ENCODE measurements around the gene MAN1C1. TPM values are rescaled to one million over a fixed set of nuclear protein-coding genes. Genes with fewer than 3 reads are reported as not detected.
"Not testable (repeated sequence)": the region's sequence is repeated elsewhere in the genome, so short reads cannot be mapped to it uniquely, and the experiment has no call there.

MAN1C1 gene
- total and polyA plus RNA-seq, 10 of the 15 experiments (the other 5 are each of a cell fraction or from before 2014, with no cell fraction given): 0.12 to 0.56 (median 0.22) TPM; not detected in 3

- TF ChIP-seq BHLHE40 (IDR thresholded peaks at IDR 0.05; ENCODE audit: borderline replicate concordance in 1 of 2, low read depth in 2 of 2, low read length in 1 of 2) (no peak), ZBTB4 (CRISPR knock-in tag; IDR thresholded peaks at IDR 0.05) (no peak), E2F8 (IDR thresholded peaks at IDR 0.05; ENCODE audit: low read depth, partially characterized antibody) (no peak), NFYB (IDR thresholded peaks at IDR 0.05; ENCODE audit: insufficient read depth, low read depth, low read length) (no peak), TCF12 (IDR thresholded peaks at IDR 0.05; ENCODE audit: low read depth, low read length) (no peak), MYC (IDR thresholded peaks at IDR 0.05; ENCODE audit: insufficient read depth, insufficient read length, insufficient replicate concordance, low read length, severe bottlenecking) (no peak), IKZF1 (conservative IDR thresholded peaks at IDR 0.05) (no peak), WRNIP1 (IDR thresholded peaks at IDR 0.05; ENCODE audit: borderline replicate concordance, low read depth, low read length) (no peak), HDGF (IDR thresholded peaks at IDR 0.05) (no peak), ZBED1 (IDR thresholded peaks at IDR 0.05; ENCODE audit: borderline replicate concordance) (no peak)
These were observed 21.6 kb upstream of the MAN1C1 start (continued) for GRCh38 chr1:25594971-25595370.

- FAIRE-seq; H3K9me3 ChIP-seq (replicated peaks; ENCODE audit: control insufficient read depth, insufficient read depth, low read length); ATAC-seq; H2AFZ ChIP-seq (ENCODE audit: control insufficient read depth, low read depth, low read length); H3K79me2 ChIP-seq (ENCODE audit: control insufficient read depth, insufficient read depth, low read length); DNase-seq (ENCODE audit: low read depth, low spot score); in situ Hi-C loops (cut with MboI); RAD21 ChIA-PET (ENCODE audit: unreplicated experiment); H3K9ac ChIP-seq (ENCODE audit: control insufficient read depth, insufficient read depth, low read length); H3K4me3 ChIP-seq; H3K27me3 ChIP-seq (replicated peaks in 1 of 2; ENCODE audit: control insufficient read depth in 2 of 2, insufficient read depth in 2 of 2, low read length in 1 of 2); H3K27ac ChIP-seq (ENCODE audit: control insufficient read depth, insufficient read depth); intact Hi-C loops (cut with micrococcal nuclease; ENCODE audit: unreplicated experiment); H4K20me1 ChIP-seq (ENCODE audit: control insufficient read depth, insufficient read depth); BruUV-seq (replicated peaks); H3K36me3 ChIP-seq (ENCODE audit: control insufficient read depth in 2 of 2, insufficient read depth in 2 of 2, low read length in 1 of 2); H3K4me2 ChIP-seq (ENCODE audit: control insufficient read depth, insufficient read depth): not testable (repeated sequence)
- ChIA-PET POLR2A (interaction anchor here (0.6 kb wide), 1 partner anchor 1042 kb away, joined by 3 read pairs; no protein-coding TSS in a partner anchor), SMC1A (ENCODE audit: uncharacterized antibody, unreplicated experiment) (interaction anchor here (1.1 to 2.2 kb wide), 3 partner anchors 12 to 47 kb away, joined by 3 to 6 read pairs (median 4); no protein-coding TSS in a partner anchor), CTCF (interaction anchor here (3.8 kb wide), 1 partner anchor 12 kb away, joined by 18 read pairs; no protein-coding TSS in a partner anchor)
- peaks cover 15% of the 10 kb centered on the region for H3K4me1 ChIP-seq (ENCODE audit: control insufficient read depth, insufficient read depth, low read length)
- 64% methylated on average over 5 of the region's 5 CpGs for WGBS (ENCODE audit: insufficient coverage, insufficient replicate concordance, low lambda C conversion rate, missing lambda C conversion rate)
These were observed 19.9 kb upstream of the MAN1C1 start for GRCh38 chr1:25596641-25597040.

Data from GM12878 (cell line).